T-helper 2 cell (primary cell): ENCODE measurements around the gene MYO10.
"Not testable (repeated sequence)": the region's sequence is repeated elsewhere in the genome, so short reads cannot be mapped to it uniquely, and the experiment has no call there.

Experiments used
- DNase-seq, 5 experiments: peaks; one replicate each; pipeline versions ENCODE4 v3.0.0 to v3.0.0-alpha.2; 2012 to 2022

MYO10 gene

GRCh38 chr5:16886366-16886736 is 49.7 kb downstream of the MYO10 start:
- no peak for DNase-seq

- DNase-seq, result no peak
These were observed 50.3 kb downstream of the MYO10 start for GRCh38 chr5:16885635-16886365.

DNA sequence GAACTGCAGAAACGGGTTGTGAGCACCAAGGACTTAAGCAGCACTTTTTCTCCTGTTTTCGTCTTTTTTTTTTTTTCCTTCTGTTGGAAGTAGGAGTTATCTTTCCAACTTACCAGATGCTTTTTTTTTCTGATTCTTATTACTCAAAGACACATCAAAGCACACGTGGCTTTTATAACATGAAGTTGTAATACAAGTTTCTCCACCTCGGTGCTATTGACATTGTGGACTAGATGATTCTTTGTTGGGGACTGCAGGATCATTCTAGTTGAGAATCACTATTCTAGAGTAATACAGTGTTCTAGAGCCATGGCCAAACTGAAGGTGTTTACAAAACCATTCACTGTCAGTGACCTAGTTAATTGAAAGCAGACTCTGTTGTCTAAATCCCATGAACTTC is 51.5 kb downstream of the MYO10 start:
- no peak for DNase-seq

GRCh38 chr5:16883806-16884205 is 52.3 kb downstream of the MYO10 start:
- DNase-seq, result no peak

DNA sequence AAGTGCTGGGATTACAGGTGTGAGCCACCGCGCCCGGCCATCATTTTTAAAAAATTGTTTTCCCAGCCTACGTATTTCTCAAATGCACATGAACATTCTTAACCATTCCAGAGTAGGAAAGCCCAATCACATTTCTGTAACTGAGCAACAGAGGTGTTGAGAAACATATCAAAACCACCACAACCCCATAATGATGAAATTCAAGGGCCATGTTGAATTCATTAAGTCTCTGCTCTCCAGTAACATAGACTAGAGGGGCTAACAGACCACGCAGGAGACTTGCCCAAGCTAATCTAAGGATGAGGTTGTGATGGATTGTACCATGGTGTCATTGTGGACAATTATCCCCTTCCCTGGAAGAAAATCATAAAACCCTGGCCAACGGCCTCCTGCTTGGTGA is 52.9 kb downstream of the MYO10 start:
- no peak for DNase-seq

DNA sequence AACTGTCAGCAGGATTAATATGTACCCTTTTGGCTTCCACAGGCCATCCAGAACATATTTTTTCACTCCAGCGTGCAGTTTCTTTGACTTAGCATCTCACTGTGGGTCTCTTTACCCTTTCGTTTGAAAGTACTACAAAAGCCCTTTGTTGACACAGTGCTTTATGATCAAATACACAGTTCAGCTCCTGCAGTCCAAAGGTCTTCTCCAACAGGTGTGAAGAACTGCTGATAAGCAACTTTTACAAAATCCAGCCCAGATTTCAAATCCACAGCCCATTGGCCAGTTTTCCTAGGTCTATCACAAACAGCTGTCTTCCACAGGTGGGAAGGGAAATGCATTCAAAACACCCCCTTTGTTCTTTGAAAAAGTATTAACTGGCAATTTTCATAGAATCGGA is 54.8 kb downstream of the MYO10 start:
- no peak for DNase-seq

GRCh38 chr5:16880547-16880946 is 55.5 kb downstream of the MYO10 start:
- no peak for DNase-seq

GRCh38 chr5:16879650-16880049 is 56.4 kb downstream of the MYO10 start:
- no peak for DNase-seq

- DNase-seq, result no peak
These were observed 56.9 kb downstream of the MYO10 start for GRCh38 chr5:16879191-16879590.

GRCh38 chr5:16877267-16877935 is 58.7 kb downstream of the MYO10 start:
- DNase-seq, result no peak

- not testable (repeated sequence) for DNase-seq
These were observed 61.7 kb downstream of the MYO10 start for GRCh38 chr5:16874424-16874823.

GRCh38 chr5:16871746-16872339 is 64.2 kb downstream of the MYO10 start:
- no peak for DNase-seq

DNA sequence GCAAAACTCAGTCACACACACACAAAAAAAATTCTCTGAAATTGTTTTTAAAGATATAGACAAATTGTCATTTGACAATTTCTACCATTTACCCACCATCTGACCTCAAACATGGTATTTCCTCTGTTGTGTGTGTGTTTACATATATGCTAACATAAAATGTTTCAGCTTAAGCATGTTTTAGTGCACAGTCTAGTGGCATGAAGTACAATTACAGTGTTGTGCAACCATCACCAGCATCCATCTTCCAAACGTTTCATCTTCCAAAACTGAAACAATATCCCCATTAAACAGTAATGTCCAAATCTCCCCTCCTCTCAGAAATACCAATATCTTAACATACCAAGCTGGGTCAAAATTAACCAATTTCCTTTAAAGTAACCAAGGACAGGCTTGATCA is 65.2 kb downstream of the MYO10 start:
- no peak for DNase-seq

DNA sequence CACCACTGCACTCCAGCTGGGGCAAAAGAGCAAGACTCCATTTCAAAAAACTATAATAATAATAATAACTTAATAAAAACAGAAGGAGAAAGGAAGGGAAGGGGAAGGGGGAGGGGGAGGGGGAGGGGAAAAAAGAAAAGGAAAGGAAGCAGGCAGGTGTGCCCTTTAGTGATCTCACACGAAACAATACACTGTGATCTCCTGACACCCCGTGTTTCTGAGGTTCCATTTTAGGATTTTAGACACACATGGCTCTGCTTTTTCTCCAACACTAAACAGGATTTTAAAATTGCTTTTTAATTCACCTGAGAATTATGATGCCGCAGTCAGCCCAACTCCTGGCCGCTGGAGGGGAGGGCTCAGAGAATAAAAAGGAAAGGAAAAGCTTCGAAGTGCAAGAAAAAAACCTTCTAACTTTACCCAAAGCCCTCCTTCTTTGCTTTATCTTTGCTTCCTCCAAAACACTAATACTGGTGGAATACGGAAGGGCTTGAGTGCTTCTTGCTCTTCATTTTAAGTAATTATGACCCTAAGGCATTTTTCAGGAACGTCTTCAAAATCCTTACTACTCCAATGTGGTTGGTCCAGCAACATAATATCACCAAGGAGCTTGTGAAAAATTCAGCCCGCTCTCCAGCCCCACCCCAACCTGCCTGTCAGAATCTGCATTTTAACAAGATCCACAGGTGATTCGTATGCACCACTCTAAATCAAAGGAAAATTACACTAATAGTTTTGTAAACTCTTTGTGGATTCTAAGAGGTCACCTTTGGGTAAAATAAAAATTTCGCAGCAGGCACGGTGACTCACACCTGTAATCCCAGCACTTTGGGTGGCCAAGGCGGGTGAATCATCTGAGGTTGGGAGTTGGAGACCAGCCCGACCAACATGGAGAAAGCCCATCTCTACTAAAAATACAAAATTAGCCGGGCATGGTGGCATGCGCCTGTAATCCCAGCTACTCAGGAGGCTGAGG is 66.0 kb downstream of the MYO10 start:
- no peak for DNase-seq

- DNase-seq, result no peak
These were observed 68.5 kb downstream of the MYO10 start for GRCh38 chr5:16867577-16867953.

DNA sequence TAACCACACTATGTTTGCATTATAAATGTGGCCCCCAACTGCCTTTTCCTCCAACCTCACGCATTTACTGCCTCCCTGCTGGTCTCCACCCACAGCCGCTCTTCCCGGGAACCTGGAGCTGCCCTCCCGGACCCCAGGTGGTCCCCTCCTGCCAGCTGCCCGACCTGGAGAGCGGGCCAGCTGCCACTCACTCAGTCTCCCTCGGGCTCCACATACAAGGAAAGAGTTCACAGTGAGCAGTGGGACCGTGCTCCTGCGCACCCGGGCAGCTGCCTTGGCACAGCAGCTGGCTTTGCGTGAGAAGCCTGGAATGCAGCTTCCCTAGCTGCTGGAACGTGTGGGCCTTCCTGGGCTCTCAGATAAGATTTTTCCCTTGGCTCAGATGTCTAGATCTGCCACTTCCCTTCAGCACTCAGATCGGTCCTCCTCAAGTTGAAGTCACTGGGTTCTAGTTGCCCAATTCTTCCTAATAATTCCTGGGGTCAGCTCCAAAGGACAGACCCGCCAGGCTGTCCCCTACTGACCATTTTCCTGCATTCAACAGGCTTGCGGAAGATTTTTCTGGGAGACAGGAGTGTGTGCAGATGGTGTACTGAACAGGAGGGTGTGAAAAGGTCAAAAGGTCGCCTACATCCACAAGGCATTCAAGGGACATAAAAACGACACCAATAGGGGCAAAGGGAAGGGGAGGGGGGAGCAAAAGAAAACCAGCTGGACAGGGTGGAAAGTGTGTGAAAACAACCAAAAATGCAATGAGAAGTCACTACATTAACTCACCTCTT is 69.1 kb downstream of the MYO10 start:
- no peak for DNase-seq

GRCh38 chr5:16866273-16866672 is 69.8 kb downstream of the MYO10 start:
- DNase-seq, result no peak

DNA sequence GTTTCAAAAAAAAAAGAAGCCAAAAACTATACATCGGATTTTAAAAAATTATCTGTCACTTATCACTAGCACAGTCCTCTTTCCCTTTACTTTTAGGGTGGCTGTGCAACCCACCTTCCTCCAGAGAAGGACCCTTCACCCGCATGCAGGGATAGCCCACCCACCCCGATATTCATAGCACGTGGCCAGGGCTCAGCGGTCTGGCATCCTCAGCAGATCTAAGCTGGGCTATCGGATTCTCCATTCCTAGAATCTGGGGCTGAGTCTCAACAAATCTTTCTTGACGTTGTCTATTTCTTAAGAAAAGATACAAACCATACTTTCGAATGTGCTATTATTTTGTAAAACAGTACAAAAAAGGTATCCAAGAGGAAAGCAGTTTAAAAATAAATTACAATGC is 70.9 kb downstream of the MYO10 start:
- DNase-seq, result no peak

DNA sequence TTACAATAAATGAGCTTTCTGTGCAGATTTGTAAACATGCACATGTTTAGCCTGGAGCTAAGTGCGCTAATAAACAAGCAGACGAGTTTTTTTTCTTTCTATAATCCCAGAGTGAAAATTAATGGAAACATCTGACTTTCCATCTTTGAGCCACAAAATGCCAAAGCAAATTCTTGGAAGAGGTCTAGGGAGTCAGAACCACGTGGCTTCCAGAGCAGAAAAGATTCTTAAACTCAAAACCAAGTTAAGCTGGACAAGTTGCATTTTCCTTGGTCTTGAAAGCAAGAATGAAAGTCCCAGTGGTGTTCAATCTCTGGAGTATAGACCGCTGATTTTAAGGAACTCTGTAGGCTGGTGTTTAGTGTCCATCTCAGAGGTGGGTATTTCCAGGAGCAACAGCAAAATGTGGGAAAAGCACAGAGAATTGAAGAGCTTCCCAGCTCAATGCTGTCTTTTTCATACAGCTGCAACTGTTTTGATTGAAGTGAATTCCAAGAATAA is 71.4 kb downstream of the MYO10 start:
- no peak for DNase-seq

GRCh38 chr5:16863469-16863946 is 72.6 kb downstream of the MYO10 start:
- DNase-seq, result peak in 1 of 5 experiments; percentile 6

GRCh38 chr5:16862777-16863176 is 73.3 kb downstream of the MYO10 start:
- no peak for DNase-seq

- DNase-seq, result no peak
These were observed 76.7 kb downstream of the MYO10 start for GRCh38 chr5:16859346-16859745.
